GM21423 (cell line): ENCODE data around the gene TMEM141.
"Not testable (repeated sequence)": the region's sequence is repeated elsewhere in the genome, so short reads cannot be mapped to it uniquely, and the experiment has no call there.

ENCODE experiments used
- ATAC-seq: cut with Tn5 transposase; IDR thresholded peaks from one replicate; pipeline ENCODE4 v1.9.1; 2021; ENCODE audit warnings: mild to moderate bottlenecking, moderate library complexity; ENCODE audit not compliant: unreplicated experiment

TMEM141 gene

DNA sequence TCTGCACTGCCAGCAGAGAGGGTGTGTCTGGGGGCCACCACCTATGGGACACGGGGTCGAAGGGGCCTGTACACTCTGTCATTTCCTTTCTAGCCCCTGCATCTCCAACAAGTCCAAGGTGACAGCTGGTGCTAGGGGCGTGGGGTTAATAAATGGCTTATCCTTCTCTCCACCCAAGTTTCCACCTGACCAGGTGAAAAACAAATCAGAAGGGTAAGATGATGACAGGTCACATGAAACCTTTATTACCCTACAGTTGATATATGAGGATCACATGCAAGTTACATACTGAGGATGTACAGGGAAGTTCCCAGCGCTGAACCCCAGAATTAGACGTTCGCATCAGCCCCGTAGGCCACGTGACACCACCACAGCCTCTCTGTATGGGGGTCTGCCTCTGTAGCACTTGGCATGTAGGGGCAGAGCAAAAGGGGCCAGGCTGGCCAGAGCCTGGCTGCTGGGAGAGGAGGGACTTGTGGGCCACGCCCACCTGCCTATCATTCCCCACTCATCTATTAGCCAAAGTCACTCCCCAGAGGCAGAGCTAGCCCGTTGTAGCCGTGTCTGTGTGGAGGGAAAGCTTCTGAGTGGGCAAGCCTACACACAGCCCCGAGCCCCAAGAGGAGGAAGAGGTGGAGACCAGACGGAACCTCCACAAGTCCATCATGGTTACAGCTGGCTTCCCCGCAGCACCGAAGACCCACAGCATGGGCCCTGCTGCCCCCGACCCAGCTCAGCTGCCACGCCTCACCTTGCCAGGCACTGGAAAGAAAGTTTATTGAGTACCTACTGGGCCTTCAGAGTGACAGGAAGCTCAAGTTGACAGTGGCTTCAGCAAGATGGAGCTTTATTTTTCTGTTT lies 2.2 kb downstream of the TMEM141 start:
- no peak for ATAC-seq

DNA sequence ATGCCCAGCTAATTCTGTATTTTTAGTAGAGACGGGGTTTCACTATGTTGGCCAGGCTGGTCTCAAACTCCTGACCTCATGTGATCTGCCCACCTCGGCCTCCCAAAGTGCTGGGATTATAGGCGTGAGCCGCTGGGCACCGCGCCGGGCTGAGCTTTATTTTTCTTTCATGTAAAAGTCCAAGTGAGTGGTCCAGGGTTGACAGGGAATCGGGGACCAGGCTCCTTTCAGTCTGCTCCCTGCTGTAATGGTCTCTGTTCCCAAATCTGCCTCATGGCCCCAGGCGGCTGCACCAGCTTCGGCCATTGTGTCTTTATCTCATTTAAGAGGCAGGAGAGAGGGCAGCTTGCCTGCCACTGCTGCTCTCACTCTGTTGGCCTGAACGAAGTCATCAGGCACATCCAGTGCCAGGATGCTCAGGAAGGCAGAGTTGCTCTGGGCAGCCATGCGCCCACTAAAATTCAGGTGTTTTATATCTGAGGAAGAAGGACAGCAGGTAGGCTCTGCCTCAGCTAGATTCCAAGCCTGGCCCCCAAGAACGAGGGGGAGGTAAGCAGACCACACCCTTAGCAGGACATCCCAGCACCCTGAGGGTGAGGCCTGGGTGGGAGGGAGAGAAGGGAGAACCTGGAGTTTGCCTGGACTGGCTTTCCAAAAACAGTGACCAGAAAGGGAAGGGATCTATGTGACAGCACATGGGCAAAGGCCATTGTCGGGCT lies 3.3 kb downstream of the TMEM141 start:
- ATAC-seq = no peak

DNA sequence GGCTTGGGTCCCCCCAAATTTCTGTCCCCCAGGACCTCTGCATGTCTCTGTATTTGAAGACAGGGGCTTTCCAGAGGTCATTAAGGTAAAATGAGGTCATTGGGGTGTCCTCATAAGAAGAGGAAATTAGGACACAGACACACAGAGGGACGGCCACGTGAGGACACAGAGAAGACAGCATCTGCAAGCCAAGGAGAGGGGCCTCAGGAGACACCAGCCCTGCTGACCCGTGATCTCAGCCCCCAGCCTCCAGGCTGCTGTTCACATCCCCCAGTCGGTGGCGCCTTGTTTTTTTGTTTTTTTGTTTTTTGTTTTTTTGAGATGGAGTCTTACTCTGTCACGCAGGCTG lies 3.8 kb downstream of the TMEM141 start:
- no peak for ATAC-seq

DNA sequence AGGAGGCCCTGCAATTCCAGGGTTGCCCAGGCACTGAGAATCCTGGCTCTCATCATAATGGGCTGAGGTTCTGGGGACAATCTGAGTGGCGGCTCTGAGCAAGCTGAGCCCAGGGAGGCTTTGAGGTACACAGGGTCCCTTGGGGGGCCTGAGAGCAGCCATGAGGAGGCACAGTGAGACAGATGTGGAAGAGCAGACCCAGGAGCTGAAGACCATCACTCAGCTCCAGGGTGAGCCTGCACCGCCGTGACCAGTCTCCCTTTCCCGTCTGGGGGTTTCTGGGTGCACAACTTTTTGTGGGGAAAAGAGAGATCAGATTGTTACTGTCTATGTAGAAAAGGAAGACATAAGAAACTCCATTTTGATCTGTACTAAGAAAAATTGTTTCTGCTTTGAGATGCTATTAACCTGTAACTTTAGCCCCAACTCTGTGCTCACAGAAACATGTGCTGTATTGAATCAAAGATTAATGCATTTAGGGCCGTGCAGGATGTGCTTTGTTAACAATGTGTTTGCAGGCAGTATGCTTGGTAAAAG lies 5.2 kb downstream of the TMEM141 start, which contains the start of gene CCDC183:
TSS of gene CCDC183 (plus strand) at position 101 of the 537 bp plus-strand sequence. CDS start at position 161, 60 bp downstream.
- no peak for ATAC-seq

DNA sequence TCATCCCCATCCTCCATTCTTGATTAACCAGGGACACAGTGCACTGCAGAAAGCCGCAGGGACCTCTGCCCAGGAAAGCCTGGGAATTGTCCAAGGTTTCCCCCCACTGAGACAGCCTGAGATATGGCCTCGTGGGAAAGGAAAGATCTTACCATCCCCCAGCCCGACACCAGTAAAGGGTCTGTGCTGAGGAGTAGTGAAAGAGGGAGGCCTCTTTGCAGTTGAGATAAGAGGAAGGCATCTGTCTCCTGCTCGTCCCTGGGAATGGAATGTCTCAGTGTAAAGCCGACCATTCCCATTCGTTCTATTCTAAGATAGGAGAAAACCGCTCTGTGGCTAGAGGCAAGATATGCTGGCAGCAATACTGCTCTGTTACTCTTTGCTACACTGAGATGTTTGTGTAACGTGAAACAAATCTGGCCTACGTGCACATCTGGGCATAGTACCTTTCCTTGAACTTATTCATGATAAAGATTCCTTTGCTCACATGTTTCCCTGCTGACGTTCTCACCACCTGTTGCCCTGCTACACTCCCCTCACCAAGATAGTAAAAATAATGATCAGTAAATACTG lies 5.7 kb downstream of the TMEM141 start:
- not testable (repeated sequence) for ATAC-seq

DNA sequence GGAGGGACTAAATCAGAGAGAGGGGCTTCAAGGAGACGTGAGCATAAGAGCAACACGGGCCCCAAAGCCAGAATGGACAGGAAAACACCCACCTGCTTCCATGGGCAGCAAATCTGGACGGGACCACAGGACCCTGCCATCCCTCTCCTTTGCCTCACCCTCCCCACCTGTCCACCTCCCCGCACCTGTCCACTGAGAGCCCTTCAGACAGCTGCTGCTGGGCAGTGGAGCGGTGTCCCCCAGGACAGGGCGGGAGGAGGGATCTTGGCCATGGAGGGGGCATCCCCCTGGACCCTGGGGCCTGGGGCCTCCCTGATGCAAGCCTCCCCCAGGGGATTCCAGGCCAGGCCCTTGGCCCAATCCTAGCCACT lies 7.5 kb downstream of the TMEM141 start:
- no peak for ATAC-seq

DNA sequence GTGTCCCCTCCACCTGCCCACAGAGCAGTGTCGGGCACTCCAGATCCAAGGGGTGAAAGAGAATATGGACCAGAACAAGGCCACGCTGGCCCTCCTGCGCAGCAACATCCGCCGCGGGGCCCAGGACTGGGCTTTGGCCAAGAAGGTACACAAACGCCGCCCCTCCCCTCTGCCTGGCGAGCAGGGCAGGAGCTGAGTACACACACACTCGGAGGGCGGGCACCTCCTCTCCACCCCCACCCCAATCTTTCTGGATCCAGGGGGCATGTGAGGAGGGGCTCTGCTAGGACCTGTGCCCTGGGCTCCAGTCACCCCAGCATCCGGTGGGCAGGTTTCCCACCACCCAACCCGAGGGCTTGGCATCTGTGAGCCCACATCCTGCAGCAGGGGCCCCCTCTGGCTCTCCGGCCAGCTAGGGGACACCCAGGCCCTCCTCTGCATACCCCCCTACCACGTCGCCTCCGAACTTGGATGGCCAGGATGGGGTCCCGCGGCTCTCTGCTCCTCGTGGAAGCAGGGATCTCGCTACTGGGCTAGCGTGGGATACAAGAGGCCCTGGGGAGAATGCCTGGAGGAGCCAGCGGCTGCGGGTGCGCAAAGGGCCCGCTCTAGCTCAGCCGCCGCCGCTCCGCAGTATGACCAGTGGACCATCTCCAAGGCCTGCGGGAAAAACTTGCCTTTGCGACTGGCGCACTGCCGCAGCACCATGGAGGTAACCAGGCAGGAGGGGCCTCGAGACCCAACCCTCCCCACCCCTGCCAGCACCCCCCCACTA lies 8.1 kb downstream of the TMEM141 start:
- no peak for ATAC-seq

DNA sequence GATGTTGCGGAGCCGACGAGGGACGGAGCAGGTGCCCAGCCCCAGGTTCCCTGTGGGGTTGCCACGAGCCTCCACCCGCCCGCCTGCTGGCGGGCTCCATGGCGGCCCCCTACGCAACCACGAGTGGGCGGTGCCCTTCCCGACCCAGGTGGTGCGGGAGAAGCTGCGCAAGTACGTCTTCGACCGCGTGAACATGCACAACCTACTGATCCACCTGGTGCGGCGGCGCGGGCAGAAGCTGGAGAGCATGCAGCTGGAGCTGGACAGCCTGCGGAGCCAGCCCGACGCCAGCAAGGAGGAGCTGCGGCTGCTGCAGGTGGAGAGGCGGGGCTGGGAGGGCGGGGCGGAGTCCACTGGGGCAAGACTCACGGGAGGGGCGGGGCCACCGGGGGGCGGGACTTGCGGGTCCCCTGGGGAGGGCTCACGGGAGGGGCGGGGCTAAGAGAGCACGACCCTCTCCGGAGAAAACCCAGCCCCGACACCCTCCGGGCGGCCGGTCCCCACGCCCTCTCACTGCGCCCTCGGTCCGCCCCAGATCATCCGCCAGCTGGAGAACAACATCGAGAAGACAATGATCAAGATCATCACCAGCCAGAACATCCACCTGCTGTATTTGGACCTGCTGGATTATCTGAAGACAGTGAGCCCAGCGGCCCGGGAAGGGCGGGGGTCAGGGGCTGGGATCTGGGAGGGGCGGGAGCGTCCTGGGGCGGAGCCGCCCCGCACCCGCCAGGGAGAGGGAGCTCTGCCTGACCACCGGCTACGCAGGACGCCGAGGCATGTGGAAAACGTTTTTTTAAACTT lies 8.9 kb downstream of the TMEM141 start:
- ATAC-seq = peak; percentile 41

DNA sequence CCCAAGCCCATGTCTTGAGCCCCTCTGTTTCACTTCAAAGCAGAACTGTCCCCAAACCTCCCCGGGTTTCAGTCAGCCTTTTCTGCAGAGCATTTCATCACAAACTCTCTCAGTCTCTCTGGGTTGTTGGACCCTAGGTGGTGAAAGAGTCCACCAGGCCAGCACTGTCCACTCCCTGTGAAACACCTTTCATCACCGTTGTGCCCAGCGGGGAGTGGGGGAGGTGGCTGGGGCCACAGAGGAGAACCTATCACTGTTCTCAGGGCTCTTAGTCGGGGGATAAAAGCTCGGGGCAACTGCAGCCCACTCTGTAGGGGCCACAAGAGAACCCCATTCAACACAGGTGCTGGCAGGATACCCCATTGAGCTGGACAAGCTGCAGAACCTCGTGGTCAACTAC lies 11.2 kb downstream of the TMEM141 start:
- ATAC-seq = no peak

DNA sequence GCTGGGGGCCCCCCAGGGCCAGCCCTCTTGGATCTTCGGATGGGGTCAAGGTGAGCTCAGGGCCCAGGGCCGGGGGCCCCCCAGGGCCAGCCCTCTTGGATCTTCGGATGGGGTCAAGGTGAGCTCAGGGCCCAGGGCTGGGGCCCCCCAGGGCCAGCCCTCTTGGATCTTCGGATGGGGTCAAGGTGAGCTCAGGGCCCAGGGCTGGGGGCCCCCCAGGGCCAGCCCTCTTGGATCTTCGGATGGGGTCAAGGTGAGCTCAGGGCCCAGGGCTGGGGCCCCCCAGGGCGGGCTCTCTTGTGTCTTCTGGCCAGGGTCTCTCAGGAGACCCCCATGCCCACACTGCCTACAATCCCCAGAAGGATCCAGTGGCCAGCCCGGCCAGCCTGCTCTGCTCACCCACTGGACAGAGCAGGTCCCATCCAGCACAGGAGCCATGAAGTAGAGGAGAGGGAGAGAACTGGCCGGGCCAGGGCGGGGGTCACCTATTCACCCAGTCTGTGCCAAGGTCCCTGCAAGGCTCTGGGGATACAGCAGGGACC lies 11.9 kb downstream of the TMEM141 start:
- not testable (repeated sequence) for ATAC-seq

DNA sequence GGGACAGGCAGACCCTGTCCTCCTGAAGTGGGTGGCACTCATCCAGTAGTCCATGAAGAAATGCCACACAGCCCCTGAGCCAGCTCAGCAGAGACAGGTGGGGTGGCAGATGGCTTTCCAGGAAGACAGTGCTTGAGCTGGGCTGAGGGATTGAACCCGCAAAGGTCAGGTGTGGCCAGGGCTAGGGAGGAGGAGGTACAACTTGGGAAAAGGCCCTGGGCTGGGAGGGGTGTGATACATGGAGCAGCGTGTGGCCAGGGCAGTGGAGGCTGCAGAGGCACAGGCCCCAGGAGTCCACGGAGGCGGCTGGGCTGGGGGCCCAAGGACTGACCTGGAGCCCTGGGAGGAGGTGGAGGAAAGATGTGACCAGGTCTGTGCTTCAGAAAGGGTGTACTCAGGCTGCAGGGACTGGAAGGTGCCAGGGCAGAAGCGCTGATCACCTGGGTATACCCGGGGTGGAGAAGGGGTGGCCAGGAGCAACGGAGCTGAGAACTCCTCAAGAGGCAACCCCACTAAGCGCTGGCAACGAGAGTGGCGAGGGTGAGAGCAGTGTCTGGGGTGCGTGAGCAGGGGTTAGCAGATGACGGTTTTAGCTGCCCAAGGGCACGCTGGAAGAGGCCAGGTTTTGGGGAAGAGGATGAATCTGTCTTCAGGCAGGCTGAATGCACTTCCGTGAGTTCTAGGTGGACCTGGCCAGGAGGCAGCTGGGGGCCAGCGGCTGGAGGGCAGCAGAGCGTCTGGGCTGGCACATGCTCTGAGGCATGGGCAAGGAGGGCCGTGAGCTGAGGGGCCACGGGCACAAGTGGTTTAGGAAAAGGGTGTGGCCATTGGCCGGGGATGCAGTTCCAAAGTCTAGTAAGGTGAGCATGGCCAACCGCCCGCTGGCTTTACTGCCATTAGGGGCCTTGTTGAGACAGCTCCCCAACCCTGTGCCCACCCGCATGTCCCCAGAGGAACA lies 12.7 kb downstream of the TMEM141 start:
- no peak for ATAC-seq

DNA sequence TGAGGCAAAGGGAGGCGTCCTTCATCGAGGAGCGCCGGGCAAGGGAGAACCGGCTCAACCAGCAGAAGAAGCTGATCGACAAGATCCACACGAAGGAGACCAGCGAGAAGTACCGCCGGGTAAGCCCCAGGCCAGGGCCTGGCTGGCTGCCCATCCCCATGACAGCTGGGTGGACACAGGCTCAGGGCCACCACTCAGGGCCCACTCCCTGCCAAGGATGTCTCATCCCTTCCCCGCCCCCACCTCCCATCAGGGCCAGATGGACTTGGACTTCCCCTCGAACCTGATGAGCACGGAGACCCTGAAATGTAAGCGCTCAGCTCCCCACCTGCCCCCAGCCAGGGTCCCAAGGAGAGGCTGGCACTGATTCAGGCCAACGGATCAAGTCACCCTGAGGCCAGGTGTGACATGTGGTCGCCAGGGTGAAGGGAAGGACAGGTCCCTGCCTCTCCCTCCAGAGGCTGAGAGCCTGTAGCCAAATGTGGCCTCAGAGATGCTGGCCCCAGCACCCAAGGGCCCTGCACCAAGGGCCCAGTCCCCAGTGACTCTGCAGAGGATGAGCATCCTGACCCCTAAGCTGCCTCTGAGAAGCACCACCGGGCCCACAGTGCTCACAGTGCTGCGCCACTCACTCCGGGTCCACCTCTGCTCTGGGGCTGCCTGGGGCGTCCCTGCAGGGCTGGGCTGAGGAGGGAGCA lies 13.5 kb downstream of the TMEM141 start:
- ATAC-seq = no peak

DNA sequence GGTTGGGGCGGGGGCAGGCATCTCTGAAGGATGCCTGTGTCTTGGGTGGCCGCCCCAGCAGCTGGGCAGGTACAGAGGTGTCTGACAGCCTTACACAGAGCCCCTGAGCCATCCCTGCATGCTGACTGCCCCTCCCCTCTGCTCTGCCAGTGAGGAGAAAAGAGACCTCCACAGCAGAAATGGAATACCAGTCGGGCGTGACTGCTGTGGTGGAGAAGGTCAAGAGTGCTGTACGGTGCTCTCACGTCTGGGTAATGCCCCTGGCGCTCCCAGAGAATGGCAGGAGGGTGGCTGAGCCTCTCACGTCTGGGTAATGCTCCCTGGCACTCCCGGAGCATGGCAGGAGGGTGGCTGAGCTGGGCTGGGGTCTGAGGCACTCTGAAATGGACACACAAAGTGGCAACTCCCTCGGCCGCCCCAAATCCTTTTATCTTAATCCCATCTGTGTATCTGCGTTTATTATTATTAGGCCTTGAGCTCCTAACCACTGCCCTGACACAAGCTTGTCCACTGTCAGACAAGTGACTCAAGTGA lies 14.1 kb downstream of the TMEM141 start:
- no peak for ATAC-seq

DNA sequence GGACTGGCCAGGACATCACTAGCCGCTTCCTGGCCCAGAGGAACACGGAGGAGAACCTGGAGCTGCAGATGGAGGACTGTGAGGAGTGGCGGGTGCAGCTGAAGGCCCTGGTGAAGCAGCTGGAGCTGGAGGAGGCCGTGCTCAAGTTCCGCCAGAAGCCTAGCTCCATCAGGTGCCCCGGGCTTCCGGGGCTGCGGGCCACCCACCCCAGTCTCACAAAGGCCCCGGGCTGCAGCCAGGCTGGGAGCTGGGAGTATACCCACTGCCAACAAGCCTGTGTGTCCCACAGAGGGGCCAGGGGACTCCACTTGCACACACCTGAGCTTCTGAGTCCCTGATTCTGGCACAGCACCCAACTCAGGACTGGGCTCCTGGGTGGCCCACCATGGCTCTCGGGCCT lies 14.9 kb downstream of the TMEM141 start:
- no peak for ATAC-seq

DNA sequence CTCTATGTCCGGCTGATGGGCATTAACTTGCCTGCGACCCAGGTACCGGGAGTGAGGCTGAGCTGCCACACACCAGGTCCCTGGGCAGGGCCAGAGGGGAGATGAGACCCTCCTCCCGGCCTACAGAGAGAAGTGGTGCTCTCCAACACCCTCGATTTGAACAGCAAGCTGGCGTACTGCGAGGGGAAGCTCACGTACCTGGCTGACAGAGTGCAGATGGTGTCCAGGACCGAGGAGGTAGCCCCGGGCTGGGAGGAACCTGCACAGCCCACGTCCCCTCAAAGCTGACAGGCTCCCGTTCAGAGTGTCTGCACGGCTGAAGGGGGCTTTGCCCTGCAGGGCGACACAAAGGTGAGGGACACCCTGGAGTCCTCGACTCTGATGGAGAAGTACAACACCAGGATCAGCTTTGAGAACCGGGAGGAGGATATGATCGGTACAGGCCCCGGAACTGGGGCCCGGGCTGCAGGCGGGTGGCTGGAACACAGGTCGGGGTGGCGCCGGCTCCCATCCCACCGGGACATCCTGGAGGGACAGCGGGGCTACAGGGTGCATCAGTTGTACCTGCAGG lies 15.6 kb downstream of the TMEM141 start:
- ATAC-seq = no peak

DNA sequence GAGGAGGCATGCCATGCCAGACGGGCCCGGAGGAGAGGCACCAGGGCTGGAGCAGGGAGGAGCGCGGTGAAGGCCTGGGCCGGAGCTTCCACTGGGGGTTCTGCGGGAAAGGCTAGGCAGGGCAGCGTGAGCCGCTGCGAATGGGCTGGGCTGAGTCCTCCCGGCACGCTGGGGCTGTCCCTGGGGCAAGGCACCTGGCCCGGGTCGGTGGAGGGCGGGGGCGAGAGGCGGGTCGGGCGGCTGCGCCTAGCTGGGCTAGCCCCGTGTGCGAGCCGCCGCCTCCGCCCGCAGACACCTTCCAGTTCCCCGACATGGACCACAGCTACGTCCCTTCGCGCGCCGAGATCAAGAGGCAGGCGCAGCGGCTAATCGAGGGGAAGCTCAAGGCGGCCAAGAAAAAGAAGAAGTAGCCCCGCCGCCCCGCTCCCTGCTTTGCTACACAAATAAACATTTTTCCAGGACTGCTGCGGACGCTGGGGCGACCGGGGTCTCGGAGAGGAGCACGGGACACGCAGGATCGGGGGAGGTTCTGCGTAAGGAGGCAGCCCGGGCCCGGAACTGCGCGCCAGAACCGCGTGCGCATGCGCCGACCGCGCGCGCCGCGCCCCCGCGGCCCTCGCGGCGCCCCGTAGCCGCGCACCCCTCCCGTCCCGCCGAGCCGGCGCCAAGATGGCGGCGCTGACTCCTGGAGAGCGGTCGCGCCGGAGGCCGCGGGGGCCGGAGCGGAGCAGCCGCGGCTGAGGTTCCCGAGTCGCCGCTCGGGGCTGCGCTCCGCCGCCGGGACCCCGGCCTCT lies 16.3 kb downstream of the TMEM141 start, which contains the start of gene RABL6:
TSS of gene RABL6 (plus strand) at position 668 of the 794 bp plus-strand sequence. CDS start 249 bp downstream, outside the sequence.
- peak; percentile 77 for ATAC-seq
